Measurements from ENCODE around the gene L3MBTL3.
"Not testable (repeated sequence)": the region's sequence is repeated elsewhere in the genome, so short reads cannot be mapped to it uniquely, and the experiment has no call there.

Gene L3MBTL3

GRCh38 chr6:130076512-130076911 is 58.1 kb downstream of the L3MBTL3 start:
- DNase-seq (ENCODE audit: low read depth) = peak; percentile 3

DNA sequence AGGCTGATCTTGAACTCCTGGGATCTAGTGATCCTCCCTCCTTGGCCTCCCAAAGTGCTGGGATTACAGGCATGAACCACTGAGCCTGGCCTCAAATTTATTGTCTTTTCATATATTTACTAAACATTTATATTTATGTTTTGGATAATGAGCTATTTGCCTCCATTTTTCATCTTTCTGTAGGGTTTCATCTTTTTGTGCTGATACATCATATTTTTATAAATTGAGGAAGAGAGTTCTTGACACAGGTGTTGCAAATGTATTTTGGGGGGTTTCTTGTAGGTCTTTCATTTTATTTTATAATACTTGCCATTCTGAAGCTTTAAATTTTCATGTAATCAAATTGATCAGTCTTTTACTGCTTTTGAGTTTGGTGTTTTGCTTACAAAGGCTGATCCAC is 72.4 kb downstream of the L3MBTL3 start:
- no peak for DNase-seq (ENCODE audit: low read depth)

DNA sequence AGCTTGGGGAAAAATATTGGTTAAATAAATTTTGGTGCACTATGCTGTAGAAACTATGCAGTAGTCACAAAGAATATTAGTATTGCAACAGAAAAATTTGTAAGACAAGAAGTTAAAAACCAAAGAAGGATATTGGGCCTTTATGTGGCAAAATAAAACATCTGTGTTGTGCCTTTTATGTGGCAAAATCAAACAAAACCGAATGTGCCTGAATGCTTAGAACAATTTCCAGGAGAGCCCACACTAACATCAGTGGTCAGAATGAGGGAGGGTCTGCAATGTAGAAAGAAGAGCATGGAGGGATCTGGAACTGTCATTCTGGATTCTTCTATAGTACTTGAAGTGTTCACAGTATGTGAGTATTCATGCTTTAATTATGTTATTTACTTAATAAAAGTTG is 75.2 kb downstream of the L3MBTL3 start:
- no peak for DNase-seq (ENCODE audit: low read depth)

DNA sequence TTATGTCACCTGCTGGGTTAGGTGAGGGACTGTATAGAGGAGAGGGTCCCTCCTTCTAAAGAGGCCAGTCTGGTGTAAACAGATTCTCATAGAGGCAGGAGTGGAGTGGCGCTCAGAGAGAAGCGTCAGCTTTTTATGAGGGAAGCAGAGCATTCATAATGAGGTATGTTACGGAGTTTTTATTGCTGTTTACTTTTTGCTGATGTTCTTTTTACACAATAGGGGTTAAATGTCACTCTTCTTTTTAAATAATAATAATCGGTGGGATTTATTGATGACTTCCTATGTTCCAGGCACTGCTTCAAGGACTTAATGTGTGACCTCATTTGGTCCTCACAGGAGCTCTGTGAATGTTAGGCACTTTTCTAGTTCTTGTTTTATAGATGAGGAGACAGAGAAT is 79.9 kb downstream of the L3MBTL3 start:
- DNase-seq (ENCODE audit: low read depth) = no peak

GRCh38 chr6:130099119-130099518 is 80.7 kb downstream of the L3MBTL3 start:
- DNase-seq (ENCODE audit: low read depth) = no peak

DNA sequence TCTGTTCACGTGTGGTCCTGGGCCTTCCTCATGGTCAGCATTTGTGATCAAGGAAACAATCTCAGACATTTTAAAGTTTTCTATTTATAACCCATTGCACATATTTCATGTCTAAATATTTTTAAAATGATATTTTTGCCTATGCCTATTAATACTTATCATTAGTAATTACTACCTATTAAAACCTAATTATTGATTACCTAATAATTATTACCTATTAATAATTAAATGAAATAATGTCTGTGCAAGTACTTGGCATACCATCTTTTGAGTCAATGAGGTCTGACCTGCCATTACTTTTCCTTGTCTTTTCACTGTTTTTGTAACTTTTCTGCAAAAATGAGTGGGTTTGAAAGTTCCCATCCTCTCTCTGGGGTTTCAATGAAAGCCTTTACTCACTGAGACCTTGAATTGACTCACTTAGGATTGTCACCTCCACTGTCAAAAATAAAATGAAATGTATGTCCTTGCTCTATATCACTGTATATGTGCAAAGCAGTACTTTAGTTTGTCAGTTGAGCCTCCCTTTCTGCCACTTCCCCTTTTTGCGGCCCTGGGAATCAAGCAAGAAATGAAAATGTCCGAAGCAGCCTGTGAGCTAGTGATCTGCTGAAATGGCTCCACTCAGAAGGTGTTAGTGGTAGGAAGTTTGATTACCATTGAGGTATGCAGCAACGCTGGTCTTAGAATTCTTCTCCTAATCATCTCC is 87.8 kb downstream of the L3MBTL3 start:
- DNase-seq (ENCODE audit: low read depth) = no peak

DNA sequence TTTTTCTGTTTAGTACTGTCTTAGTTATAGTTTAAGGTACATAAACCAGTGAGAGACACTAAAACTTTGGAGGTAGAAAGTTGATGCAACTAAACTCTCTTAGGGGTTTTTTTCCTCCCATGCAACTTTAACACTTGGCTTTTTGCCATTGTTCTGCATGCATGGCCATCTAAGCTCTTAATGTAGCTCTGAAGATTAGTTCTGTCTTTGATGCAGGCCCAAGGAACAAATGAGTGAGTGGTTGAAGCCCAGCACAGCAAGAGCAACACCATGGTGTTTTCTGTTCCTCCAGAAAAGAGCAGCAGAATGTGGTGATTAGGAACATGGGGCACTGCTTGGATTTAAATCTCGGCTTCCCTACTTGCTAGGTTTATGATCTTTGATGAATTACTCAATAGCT is 89.3 kb downstream of the L3MBTL3 start:
- DNase-seq (ENCODE audit: low read depth) = no peak

DNA sequence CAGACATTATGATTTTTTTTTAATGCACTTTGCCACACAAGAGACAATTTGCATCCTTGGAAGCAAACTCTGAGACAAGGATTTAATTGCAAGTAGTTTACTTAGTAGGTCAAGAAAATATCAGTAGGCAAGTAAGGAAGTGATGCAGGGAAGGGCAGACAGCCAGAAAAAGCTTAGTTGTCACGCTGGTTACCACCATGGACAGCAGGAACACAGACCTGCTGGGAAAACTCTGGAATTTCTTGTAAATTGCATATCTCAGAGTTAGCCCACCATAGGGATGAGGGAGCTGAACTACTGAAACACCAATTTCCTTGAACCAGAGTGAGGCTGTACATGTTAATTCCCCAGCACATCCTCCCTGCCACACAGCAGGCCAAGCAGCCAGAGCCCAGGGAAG is 92.7 kb downstream of the L3MBTL3 start:
- no peak for DNase-seq (ENCODE audit: low read depth)

DNA sequence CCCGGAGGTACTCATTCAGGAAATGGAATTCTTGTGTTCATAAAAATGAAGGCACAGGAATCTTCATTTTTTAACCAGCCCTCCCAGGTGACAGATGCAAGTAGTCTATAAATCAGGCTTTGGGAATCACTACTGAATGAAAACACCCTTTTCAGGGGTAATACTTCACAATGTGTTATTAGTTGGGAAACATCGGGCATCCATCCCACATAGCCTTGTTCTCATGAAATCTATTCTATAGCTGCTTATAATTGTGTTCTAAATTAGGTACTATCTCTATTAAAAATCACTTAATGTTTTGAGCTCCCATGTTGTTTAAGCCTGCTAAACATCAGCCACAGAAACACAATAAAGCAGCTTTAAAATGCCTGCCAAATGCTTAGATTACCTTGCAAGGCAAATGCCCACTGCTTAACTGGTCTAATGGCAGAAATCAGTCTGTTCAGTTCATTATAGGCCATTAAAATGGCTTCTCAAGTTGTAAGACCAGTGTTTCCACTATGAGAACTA is 94.9 kb downstream of the L3MBTL3 start:
- no peak for DNase-seq (ENCODE audit: low read depth)

DNA sequence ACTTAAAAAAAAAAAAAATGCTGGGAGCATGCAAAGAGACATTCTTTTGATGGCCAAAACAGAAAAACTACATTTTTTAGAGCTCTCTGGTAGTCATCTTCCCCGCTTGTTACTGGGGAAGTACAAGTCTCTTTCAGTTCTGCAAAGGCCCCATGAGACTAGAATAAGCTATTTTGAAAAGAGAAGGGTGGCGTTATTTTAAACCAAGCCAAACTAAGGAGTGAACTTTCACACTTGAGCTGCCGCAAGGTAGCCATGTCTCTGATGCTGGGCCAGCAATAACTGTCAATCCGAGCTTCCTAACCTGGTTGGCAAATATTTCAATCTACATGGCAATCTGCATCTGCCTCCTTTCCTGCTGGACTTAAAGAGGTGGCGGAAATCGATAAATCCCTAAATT is 96.7 kb downstream of the L3MBTL3 start:
- no peak for DNase-seq (ENCODE audit: low read depth)

- DNase-seq (ENCODE audit: low read depth) = no peak
Measured at GRCh38 chr6:130116273-130116672, 97.9 kb downstream of the L3MBTL3 start.

GRCh38 chr6:130117187-130117701 is 98.9 kb downstream of the L3MBTL3 start:
- DNase-seq (ENCODE audit: low read depth) = not testable (repeated sequence)

DNA sequence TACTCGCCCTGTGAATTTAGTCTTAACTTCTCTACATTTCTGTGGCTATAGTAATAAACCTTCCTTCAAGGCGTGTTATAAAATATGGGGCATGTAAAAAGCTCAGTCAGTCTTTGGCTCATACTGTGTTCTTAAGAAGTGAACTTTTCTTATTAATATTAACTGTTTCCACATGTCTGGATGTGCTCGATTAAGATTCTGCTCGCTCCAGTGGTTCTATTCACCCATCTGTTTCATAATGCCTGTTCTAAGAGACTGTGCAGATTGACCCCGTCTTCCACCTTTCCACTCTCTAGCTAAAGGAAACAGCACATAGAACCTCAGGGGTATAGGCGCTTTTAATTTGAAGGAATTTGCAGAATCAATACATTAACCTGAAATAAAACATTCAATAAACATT is 99.9 kb downstream of the L3MBTL3 start:
- DNase-seq (ENCODE audit: low read depth) = no peak

GRCh38 chr6:130119211-130119610 is 100.8 kb downstream of the L3MBTL3 start:
- DNase-seq (ENCODE audit: low read depth) = no peak

GRCh38 chr6:130120731-130121130 is 102.3 kb downstream of the L3MBTL3 start:
- DNase-seq (ENCODE audit: low read depth) = no peak

GRCh38 chr6:130122243-130122642 is 103.9 kb downstream of the L3MBTL3 start:
- no peak for DNase-seq (ENCODE audit: low read depth)

GRCh38 chr6:130127195-130127594 is 108.8 kb downstream of the L3MBTL3 start:
- no peak for DNase-seq (ENCODE audit: low read depth)

DNA sequence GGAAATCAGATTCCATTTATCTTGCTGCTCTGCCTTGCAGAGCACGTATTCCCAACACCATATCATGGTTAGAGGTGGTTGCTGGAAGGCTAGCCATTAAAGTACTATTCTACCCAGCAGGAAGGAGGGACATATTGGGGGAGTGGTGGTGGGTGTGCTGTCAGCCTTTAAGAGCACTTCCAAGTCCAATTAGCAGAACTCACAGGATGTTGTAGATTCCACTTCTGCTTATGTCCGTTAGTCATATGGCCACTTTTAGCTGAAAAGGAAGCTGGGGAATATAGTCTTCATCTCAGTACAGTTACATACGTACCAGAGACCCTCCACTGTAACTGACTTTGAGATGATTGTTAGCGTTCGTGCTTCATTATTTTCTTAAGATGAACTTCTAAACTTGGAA is 109.9 kb downstream of the L3MBTL3 start:
- no peak for DNase-seq (ENCODE audit: low read depth)

GRCh38 chr6:130129762-130130246 is 111.4 kb downstream of the L3MBTL3 start:
- DNase-seq (ENCODE audit: low read depth) = no peak

DNA sequence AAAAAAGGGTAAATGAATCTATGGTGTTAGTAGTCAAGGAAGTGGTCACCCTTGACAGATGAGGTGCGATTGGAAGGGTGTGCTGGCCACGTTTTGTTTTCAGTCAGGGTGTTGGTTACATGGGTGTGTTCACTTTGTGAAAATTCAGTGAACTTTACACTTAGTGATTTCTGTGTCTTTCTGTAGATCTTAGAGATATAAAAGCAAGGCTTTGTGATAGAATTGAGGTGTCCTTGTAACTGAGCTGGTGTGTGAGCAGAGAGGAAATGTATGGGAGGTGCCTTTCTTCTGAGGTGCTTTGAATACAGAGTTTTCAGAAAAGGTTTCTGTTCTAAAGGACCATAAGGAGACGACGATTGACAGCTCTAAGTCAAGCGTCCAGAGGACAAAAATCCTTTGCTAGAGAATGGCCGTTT is 113.9 kb downstream of the L3MBTL3 start:
- no peak for DNase-seq (ENCODE audit: low read depth)

- no peak for DNase-seq (ENCODE audit: low read depth)
Measured at GRCh38 chr6:130134582-130134981, 116.2 kb downstream of the L3MBTL3 start.

GRCh38 chr6:130136798-130137197 is 118.4 kb downstream of the L3MBTL3 start:
- no peak for DNase-seq (ENCODE audit: low read depth)

DNA sequence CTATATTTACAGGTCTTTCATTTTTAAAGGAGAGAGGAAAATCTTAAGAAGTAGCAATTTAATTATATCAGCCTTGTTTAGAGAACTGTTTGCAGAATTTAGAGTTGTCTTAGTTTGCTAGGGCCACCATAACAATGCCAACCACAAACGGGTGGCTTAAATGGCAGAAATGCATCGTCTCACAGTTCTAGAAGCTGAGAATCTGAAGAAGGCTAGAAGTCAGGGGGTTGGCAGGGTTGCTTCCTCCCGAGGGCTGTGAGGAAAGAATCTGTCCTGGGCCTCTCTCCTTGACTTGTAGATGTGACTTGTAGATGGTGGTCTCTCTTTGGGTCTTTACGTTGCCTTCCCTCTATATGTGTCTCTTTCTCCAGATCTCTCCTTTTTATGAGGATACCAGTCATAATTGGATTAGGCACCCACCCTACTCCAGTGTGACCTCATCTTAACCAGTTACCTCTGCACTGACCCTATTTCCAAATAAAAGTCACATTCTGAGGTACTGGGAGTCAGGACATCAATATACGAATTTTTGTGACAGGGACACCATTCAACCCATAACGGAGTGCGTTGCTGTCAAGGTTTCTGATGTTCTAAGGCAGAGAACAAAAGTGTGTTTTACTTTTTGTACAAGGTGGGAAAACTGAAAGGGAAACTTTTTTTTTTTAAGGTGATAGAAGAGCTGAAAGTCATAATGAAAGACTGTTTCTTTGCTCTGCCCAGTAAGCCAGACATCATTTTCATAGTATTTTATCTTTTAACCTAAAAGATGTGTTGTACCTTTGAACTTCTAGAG is 119.9 kb downstream of the L3MBTL3 start:
- no peak for DNase-seq (ENCODE audit: low read depth)

Measured in stromal cell of bone marrow (primary cell).